Chondrocyte (in vitro differentiated cells): ENCODE data around the gene PARVB. TPM values are rescaled to one million over a fixed set of nuclear protein-coding genes. Genes with fewer than 3 reads are reported as not detected.

ENCODE experiments used
- DNase-seq: peaks from one replicate; pipeline ENCODE4 v3.0.0; 2021; ENCODE audit warnings: mixed read lengths, low spot score
- H3K27ac Mint-ChIP-seq: one replicate; pipeline ENCODE4 v1.8.0; 2021; ENCODE audit warnings: mild to moderate bottlenecking, moderate library complexity, mixed read lengths; ENCODE audit not compliant: unreplicated experiment
- H3K27me3 Mint-ChIP-seq: 2 replicates; pipeline ENCODE4 v1.8.0; 2021; ENCODE audit warnings: low read depth, mixed read lengths
- H3K36me3 Mint-ChIP-seq: 2 replicates; pipeline ENCODE4 v1.8.0; 2021; ENCODE audit warnings: low read depth, mixed read lengths
- H3K4me1 Mint-ChIP-seq: 2 replicates; pipeline ENCODE4 v1.8.0; 2021; ENCODE audit warnings: low read depth, mild to moderate bottlenecking, mixed read lengths
- H3K4me3 Mint-ChIP-seq: one replicate; pipeline ENCODE4 v1.8.0; 2021; ENCODE audit warnings: mild to moderate bottlenecking, moderate library complexity, mixed read lengths; ENCODE audit not compliant: unreplicated experiment
- H3K9me3 Mint-ChIP-seq: 2 replicates; pipeline ENCODE4 v1.8.0; 2021; ENCODE audit warnings: low read depth, mixed read lengths
- total RNA-seq: library from RNA; stranded (reverse); gene quantifications from 3 replicates; pipeline ENCODE4 v1.2.1, GENCODE V29; 2021
- TF ChIP-seq, protein P1 (sequence below): fragments of 200-600 bp; sonication (generic); IDR thresholded peaks from 2 replicates; pipeline ENCODE4 v1.5.0; 2021; ENCODE audit warnings: antibody characterized with exemption, mild to moderate bottlenecking, moderate library complexity

The PARVB gene
- total RNA-seq, 1 donor from 2014 or later = 33.6 TPM

DNA sequence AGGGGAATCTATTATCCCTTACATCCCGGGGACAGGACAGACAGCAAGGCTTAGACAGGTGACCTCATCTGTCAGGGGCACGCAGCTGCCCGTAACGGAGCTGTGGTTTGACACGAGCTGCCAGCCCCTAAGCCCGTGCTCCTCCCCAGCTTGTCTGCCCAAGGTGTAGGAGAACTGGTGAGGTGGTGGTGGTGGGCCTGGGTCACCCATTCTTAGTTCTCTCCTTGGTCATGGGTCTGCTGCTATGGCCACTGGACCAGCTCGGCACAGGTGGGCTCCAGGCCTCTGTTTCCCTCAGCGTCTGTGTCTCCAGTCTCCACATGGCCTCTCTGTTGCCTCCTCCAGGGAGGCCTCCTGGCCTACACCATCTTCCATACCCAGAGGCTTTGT, 162.0 kb downstream of the PARVB start:
- H3K27me3 Mint-ChIP-seq = peaks cover 7% of the 10 kb centered on the region
- H3K4me1 Mint-ChIP-seq = peaks cover 4% of the 10 kb centered on the region
- TF ChIP-seq, protein P1, sequence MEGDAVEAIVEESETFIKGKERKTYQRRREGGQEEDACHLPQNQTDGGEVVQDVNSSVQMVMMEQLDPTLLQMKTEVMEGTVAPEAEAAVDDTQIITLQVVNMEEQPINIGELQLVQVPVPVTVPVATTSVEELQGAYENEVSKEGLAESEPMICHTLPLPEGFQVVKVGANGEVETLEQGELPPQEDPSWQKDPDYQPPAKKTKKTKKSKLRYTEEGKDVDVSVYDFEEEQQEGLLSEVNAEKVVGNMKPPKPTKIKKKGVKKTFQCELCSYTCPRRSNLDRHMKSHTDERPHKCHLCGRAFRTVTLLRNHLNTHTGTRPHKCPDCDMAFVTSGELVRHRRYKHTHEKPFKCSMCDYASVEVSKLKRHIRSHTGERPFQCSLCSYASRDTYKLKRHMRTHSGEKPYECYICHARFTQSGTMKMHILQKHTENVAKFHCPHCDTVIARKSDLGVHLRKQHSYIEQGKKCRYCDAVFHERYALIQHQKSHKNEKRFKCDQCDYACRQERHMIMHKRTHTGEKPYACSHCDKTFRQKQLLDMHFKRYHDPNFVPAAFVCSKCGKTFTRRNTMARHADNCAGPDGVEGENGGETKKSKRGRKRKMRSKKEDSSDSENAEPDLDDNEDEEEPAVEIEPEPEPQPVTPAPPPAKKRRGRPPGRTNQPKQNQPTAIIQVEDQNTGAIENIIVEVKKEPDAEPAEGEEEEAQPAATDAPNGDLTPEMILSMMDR = no peak
- no peak overlapping the region for H3K4me3 Mint-ChIP-seq
- H3K9me3 Mint-ChIP-seq = no peaks in the 10 kb centered on the region
- H3K27ac Mint-ChIP-seq = no peak overlapping the region
- no peaks in the 10 kb centered on the region for H3K36me3 Mint-ChIP-seq
- no peak for DNase-seq

DNA sequence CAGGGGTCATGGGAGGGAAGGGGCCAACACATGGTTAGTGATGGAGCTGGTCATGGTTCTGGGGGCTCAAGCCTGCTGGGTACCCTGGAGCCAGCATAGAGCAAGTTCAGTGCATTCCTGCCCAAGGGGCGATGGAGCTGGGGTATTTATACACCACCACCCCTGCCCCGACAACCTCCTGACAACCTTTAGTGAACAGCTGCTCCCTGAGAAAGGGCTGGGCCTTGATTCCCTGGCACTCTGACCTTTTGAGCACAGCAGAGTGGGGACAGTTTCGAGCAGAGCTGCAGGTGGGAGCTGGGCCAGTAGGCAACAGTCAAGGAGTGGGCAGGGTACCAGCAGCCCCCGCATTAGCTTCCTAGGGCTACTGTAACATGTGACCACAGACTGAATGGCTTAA, 162.6 kb downstream of the PARVB start:
- H3K27ac Mint-ChIP-seq = no peak overlapping the region
- no peak for DNase-seq
- TF ChIP-seq, protein P1 = no peak
- no peaks in the 10 kb centered on the region for H3K9me3 Mint-ChIP-seq
- H3K36me3 Mint-ChIP-seq = no peaks in the 10 kb centered on the region
- peaks cover 4% of the 10 kb centered on the region for H3K4me1 Mint-ChIP-seq
- H3K27me3 Mint-ChIP-seq = peaks cover 6% of the 10 kb centered on the region
- no peak overlapping the region for H3K4me3 Mint-ChIP-seq

DNA sequence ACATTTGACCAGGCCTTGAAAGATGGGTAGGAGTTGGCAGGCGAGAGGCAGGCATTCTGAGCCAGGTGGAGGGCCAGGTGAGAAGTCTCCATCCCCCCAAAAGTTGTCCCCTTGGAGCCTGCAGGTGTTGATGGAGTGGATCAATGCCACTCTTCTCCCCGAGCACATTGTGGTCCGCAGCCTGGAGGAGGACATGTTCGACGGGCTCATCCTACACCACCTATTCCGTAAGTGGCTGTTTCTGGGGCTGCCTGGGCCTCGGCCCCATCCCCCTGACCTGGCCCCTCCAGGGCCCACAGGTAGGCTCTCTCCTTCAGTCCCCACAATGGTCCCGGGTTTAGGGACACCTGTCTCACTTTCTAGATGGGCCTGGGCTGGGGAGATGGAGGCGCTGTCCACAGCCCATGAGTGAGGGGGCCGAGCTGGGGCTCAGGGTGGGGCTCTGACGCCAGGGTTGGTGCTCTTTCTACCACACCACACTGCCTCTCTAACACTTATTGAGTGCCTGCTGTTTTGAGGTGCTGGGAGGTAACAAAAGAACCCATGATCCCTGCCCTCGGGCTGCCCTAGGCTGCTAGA, 163.6 kb downstream of the PARVB start:
- no peak for DNase-seq
- H3K9me3 Mint-ChIP-seq = no peaks in the 10 kb centered on the region
- H3K27ac Mint-ChIP-seq = no peak overlapping the region
- H3K4me3 Mint-ChIP-seq = no peak overlapping the region
- H3K27me3 Mint-ChIP-seq = peaks cover 6% of the 10 kb centered on the region
- TF ChIP-seq, protein P1 = no peak
- peaks cover 4% of the 10 kb centered on the region for H3K4me1 Mint-ChIP-seq
- no peaks in the 10 kb centered on the region for H3K36me3 Mint-ChIP-seq

DNA sequence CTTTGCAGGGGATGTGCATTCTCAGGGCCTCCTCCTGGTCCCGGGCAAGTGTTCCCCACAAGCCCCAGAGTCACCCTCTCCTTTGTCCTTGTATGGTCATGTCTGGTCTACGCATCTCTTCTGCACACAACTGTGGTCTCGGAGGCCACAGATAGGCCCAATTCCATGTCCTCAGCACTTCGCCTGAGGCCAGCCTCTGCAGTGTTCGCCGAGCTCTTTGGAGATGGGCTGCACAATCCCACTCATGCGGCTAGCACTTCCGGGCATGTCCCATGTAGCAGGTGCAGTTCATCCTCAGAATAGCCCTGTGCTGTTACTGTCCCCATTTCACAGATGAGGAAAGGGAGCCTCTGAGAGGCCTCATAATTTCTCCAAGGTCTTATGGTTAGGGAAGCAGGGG, 164.2 kb downstream of the PARVB start:
- Mint-ChIP-seq H3K27me3 (peaks cover 6% of the 10 kb centered on the region), H3K27ac (no peak overlapping the region), H3K36me3 (no peaks in the 10 kb centered on the region), H3K4me3 (no peak overlapping the region), H3K9me3 (no peaks in the 10 kb centered on the region), H3K4me1 (peaks cover 4% of the 10 kb centered on the region)
- no peak for DNase-seq
- TF ChIP-seq, protein P1 = no peak

DNA sequence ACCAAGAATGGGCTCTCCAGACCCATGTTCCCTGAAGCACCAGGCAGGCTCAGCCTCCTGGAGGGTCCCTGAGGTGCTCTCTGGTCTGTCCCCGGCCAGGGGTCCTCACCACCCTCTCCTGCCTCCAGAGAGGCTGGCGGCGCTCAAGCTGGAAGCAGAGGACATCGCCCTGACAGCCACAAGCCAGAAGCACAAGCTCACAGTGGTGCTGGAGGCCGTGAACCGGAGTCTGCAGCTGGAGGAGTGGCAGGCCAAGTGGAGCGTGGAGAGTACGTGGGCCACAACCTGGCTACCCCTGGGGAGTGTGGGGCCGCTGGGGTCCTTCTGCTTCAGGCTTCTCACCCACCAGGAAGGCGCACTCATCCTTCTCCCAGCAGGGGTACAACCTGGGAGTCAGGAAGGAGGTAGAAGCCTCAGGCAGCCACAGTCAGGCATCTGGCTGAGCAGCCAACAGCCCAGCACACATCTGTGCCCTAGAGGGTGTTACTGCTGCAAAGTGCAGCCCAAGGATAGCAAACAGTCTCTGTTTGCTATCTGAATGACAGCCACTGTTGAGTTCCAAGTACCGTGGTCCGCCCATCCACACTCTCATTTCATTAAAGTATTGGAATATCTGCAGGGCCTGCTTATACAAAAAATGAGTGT, 165.0 kb downstream of the PARVB start:
- Mint-ChIP-seq H3K9me3 (no peaks in the 10 kb centered on the region), H3K27ac (no peak overlapping the region), H3K4me1 (no peaks in the 10 kb centered on the region), H3K4me3 (no peak overlapping the region), H3K27me3 (peaks cover 9% of the 10 kb centered on the region), H3K36me3 (no peaks in the 10 kb centered on the region)
- TF ChIP-seq, protein P1 = no peak
- no peak for DNase-seq
